22Rv1 (cell line): ENCODE measurements around the gene TTC16.

Source experiments
- H3K27ac ChIP-seq: fragments of 450-650 bp; 2 replicates; pipeline ENCODE4 v1.5.1; 2017
- CTCF ChIP-seq: fragments of 450-650 bp; IDR thresholded peaks from 2 replicates; pipeline ENCODE4 v1.5.1; 2017; ENCODE audit warnings: mild to moderate bottlenecking
- ZFX ChIP-seq: fragments of 450-650 bp; IDR thresholded peaks from 2 replicates; pipeline ENCODE4 v1.6.1; 2017; ENCODE audit warnings: antibody characterized with exemption, borderline replicate concordance

Gene TTC16

GRCh38 chr9:127769929-127770582 is 54.2 kb downstream of the TTC16 start:
- TF ChIP-seq CTCF, result no peak
- no peak for TF ChIP-seq ZFX
- H3K27ac ChIP-seq, result no peak overlapping the region

GRCh38 chr9:127770583-127770904 is 54.7 kb downstream of the TTC16 start:
- no peak for TF ChIP-seq ZFX
- TF ChIP-seq CTCF, result no peak
- no peak overlapping the region for H3K27ac ChIP-seq

GRCh38 chr9:127770905-127771569 is 55.2 kb downstream of the TTC16 start:
- TF ChIP-seq ZFX (no peak), CTCF (no peak)
- no peak overlapping the region for H3K27ac ChIP-seq

GRCh38 chr9:127771570-127772189 is 55.8 kb downstream of the TTC16 start:
- TF ChIP-seq ZFX, result no peak
- no peak for TF ChIP-seq CTCF
- no peak overlapping the region for H3K27ac ChIP-seq

- no peak overlapping the region for H3K27ac ChIP-seq
- TF ChIP-seq ZFX, result no peak
- no peak for TF ChIP-seq CTCF
Observed at GRCh38 chr9:127772603-127773002, 56.7 kb downstream of the TTC16 start.

GRCh38 chr9:127773272-127773671 is 57.4 kb downstream of the TTC16 start:
- TF ChIP-seq ZFX (no peak), CTCF (no peak)
- no peak overlapping the region for H3K27ac ChIP-seq

GRCh38 chr9:127773981-127774380 is 58.1 kb downstream of the TTC16 start:
- TF ChIP-seq ZFX (no peak), CTCF (no peak)
- H3K27ac ChIP-seq, result no peak overlapping the region
